GM21786 (cell line): Measurements from ENCODE around the gene COG1.

Source experiments
- ATAC-seq: cut with Tn5 transposase; IDR thresholded peaks from one replicate; pipeline ENCODE4 v1.9.1; 2021; ENCODE audit not compliant: unreplicated experiment

COG1 gene

GRCh38 chr17:73166731-73167581 lies 25.9 kb upstream of the COG1 start:
- ATAC-seq, result no peak

- ATAC-seq, result no peak
Measured at GRCh38 chr17:73168667-73169066, 24.2 kb upstream of the COG1 start.

DNA sequence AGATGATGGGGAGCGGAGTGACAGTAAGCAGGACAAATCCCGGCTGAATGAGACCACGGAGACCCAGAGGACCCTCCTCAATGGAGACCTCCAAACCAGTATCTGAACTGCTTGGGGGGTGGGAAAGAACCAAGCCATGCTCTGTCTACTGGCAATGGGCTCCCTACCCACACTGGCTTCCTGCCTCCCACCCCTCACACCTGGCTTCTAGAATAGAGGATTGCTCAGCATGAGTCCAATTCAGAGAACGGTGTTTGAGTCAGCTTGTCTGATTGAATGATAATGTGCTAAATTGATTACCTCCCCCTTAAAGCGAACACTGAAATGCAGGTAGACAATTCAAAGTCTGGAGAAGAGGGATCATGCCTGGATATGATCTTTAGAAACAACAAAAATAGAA lies 22.5 kb upstream of the COG1 start:
- ATAC-seq, result no peak

- no peak for ATAC-seq
Measured at GRCh38 chr17:73172252-73172651, 20.6 kb upstream of the COG1 start.

GRCh38 chr17:73174126-73174525 lies 18.7 kb upstream of the COG1 start:
- no peak for ATAC-seq

GRCh38 chr17:73175962-73176565 lies 16.8 kb upstream of the COG1 start:
- no peak for ATAC-seq

GRCh38 chr17:73179387-73179786 lies 13.5 kb upstream of the COG1 start:
- no peak for ATAC-seq

- no peak for ATAC-seq
Measured at GRCh38 chr17:73179878-73180277, 13.0 kb upstream of the COG1 start.

DNA sequence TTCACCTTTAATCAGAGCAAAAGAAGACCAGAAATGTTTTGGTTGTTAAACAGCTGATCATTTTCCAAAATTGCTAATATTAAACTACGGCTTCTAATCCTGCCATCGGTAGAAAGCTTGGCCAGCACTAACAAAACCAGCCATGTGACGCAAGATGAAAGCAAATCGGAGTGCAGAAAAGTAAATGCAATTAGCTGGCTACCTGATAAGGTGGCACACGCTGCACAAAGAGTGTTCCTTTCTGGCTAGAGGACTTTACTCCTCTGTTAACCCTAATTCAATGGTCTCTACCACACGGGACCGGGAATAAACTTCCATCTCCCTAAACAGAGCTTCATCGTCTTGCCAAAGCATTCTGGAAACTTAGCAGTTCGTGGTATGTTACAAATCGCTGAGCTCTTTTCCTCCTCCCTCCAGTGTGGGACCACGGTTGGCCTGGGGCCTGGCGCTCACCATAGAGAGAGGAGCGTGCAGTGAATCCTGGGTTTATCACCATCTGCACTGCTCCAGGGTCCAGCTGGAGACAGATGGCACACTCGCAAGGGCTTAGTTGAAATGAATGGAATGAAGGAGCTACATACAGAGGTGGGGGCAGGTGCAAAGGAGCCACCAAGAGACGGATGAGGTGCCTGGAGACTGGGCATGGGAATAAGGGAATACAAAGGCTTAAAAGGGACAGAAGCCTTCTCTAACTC lies 10.1 kb upstream of the COG1 start:
- ATAC-seq, result no peak

- no peak for ATAC-seq
Measured at GRCh38 chr17:73184136-73184993, 8.5 kb upstream of the COG1 start.

DNA sequence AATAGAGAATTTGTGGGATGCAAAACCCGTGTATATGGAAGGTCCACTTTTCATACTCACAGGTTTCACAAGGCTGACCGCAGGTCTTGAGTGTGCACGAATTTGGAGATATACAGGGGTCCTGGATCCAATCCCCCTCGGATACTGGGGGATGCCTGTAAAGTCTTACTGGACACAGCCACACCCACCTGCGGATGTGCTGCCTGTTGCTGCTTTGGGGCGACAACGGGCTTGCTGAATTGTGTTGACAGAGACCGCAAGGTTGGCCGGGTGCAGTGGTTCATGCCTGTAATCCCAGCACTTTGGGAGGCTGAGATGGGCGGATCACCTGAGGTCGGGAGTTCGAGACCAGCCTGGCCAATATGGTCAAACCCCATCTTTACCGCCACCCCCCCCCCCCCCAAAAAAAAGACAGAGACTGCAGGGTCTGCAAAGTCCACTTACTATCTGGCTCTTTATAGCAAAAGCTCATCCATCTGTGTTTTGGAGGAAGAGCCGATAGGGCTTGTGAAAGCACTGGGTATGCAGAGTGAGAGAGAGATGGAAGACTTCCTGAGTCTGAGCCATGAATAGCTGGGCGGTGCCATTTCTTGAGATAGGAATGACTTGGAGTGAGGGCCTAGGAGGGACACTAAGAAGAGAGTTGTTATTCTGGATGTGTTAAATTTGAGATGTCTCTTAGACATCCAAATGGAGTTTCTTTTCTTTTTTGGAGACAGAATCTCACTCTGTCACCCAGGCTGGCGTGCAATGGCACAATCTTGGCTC lies 6.4 kb upstream of the COG1 start:
- no peak for ATAC-seq

DNA sequence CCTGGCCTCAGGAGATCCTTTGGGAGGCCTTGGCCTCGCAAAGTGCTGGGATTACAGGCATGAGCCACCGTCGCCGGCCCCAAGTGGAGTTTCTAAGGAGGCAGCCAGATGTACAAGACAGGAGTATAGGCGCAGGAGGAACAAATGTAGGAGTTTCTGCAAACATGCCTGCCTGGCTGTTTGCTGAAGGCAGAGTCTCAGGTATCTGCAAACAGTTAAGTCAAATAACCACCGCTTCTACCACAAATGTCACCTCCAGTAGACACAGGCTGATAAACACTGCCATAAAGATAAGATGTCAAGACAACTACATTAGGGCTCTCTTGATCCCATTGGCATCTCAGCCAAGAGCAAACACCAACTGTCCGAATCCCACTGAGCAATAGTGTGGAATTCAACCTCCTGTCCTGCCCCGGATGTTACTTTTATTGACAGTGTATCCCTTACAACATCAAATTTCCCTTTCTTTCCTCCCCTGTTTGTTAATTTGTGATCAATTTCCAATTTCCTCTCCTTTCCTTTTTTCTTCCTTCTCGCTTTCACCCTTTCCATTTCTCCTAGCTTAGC lies 5.6 kb upstream of the COG1 start:
- no peak for ATAC-seq

DNA sequence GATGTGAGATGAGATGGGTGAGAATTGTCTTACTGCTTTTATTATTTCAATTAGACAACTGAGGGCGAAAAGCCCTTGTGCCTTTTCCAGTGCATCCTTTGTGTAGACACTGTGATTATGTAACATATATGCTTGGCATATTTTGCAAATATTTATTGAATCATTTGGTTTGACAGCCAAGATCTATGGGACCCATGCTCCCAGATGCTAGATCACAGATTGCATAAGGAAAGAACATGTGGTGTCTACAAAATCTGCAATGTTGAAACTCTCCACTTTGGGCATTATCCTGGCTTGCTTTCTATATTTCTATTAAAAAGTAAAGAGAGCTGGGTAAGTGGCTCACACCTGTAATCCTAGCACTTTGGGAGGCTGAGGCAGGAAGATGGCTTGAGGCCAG lies 4.8 kb upstream of the COG1 start:
- no peak for ATAC-seq

DNA sequence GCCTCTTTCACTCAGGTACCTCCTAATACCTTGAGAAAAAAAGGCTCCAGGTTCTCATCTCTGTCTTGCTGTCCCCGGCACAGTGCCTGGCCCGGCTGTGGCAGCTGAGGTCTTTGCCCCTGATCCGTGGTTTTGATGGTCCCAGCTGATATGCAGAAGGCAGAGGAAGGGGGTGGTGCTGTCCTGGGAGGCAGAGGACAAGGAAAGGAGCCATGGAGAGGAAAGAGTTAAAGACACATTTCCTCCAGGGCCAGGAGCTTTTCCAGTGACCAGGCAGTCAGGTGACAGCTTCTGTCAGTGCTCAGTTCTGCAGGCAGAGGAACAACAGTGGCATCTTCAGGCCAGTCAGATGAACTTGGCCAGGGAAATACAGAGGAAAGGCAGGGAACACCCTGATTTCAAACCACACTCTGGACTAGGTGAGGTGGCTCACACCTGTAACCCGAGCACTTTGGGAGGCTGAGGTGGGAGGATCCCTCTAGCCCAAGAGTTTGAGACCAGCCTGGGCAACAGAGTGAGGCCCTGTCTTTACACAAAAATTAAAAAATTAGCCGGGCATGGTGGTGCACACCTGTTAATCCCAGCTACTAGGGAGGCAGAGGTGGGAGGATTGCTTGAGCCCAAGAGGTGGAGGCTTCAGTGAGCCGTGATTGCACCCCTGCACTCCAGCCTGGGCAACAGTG lies 3.3 kb upstream of the COG1 start:
- ATAC-seq, result no peak

DNA sequence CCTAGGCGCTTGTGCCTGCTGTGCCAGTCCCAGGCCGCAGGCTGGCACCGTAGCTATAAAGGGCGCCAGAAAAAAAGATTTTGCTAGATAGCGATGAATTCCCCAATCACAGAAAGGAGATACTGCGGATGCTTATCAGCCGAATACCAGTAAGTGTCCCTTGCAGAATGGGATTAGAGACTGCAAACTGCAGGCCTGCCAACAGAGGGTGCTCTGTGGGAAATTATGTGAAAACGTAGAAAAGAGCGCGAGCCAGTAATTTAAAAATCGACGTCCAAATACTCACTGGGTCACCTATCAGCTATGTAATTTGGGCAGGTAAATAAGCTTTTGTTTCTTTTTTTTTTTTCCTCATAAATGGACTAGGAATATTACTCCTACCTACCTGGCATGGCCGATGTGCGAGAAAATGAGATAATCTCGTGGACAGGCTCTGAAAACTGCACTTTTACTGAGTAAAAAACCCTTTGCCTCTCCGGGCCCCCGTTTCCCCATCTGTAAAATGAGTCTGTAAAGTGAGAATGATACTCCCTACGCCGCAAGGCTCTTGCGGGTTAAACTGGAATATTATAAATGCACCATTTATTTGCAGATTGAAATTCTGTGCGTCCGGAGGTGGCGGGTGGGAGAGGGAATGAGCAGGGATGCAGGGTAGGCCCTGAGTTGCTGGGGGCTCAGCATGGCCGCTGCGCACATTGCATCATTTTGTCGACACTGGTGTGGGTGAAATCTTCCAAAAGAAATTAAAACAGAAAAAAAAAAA lies 1.2 kb upstream of the COG1 start:
- no peak for ATAC-seq

- ATAC-seq, result peak; percentile 58
Measured at GRCh38 chr17:73192206-73192893, 505 bp upstream of the COG1 start.

DNA sequence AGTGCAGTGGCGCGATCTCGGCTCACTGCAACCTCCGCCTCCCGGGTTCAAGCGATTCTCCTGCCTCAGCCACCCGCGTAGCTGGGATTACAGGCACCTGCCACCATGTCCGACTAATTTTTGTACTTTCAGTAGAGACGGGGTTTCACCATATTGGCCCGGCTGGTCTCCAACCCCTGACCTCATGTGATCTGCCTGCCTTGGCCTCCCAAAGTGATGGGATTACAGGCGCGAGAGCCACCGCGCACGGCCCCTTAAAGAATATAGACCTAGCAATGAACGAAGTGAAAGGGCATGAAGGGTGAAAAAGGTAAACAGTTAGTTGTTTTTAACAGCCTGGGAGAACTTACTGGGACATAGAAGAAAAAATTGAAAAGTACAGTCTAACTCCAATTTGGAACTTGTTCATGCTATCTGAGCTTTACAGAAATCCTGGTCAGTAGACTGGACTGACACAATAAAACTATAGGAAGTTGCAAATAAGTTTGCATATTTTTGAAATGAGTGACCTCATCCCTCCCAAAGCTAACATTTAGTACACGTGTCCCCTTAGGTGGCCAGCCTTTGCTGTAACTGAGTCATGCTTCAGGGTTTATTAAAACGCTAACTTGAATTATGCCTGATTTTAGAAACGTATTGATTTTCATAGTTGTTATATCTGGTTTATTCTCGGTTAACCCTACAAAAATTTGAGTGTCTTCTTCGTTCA lies 1.8 kb downstream of the COG1 start:
- no peak for ATAC-seq

- ATAC-seq, result no peak
Measured at GRCh38 chr17:73196500-73196899, 3.6 kb downstream of the COG1 start.
